ENCODE measurements around the gene SMIM23.

DNA sequence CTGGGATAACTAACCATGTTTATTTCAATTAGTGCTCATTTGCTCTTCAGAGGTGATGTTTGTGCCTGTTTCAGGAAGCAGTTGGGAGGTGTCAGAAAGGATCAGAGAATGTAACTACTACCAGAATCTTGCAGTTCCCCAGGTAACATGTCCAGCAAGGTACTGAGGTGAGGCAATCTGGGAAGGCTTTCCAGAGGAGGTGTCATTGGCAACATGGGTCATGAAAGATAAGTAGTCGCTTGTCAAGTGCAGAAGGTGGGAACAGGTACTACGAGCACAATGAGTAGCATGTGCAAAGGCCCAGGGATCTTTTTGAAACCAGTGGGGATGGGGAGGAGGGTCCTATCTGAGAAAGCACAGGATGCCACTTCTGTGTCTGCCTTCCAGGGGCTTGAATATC lies 4.8 kb downstream of the SMIM23 start:
- TF ChIP-seq, protein P1, sequence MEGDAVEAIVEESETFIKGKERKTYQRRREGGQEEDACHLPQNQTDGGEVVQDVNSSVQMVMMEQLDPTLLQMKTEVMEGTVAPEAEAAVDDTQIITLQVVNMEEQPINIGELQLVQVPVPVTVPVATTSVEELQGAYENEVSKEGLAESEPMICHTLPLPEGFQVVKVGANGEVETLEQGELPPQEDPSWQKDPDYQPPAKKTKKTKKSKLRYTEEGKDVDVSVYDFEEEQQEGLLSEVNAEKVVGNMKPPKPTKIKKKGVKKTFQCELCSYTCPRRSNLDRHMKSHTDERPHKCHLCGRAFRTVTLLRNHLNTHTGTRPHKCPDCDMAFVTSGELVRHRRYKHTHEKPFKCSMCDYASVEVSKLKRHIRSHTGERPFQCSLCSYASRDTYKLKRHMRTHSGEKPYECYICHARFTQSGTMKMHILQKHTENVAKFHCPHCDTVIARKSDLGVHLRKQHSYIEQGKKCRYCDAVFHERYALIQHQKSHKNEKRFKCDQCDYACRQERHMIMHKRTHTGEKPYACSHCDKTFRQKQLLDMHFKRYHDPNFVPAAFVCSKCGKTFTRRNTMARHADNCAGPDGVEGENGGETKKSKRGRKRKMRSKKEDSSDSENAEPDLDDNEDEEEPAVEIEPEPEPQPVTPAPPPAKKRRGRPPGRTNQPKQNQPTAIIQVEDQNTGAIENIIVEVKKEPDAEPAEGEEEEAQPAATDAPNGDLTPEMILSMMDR (IDR thresholded peaks at IDR 0.05): no peak
- no peak for TF ChIP-seq POLR2A (IDR thresholded peaks at IDR 0.05)
